GM18858 (cell line): Measurements from ENCODE around the gene MYH9.

Source experiments
- ATAC-seq: cut with Tn5 transposase; IDR thresholded peaks from one replicate; pipeline ENCODE4 v1.9.1; 2021; ENCODE audit not compliant: unreplicated experiment

Gene MYH9

DNA sequence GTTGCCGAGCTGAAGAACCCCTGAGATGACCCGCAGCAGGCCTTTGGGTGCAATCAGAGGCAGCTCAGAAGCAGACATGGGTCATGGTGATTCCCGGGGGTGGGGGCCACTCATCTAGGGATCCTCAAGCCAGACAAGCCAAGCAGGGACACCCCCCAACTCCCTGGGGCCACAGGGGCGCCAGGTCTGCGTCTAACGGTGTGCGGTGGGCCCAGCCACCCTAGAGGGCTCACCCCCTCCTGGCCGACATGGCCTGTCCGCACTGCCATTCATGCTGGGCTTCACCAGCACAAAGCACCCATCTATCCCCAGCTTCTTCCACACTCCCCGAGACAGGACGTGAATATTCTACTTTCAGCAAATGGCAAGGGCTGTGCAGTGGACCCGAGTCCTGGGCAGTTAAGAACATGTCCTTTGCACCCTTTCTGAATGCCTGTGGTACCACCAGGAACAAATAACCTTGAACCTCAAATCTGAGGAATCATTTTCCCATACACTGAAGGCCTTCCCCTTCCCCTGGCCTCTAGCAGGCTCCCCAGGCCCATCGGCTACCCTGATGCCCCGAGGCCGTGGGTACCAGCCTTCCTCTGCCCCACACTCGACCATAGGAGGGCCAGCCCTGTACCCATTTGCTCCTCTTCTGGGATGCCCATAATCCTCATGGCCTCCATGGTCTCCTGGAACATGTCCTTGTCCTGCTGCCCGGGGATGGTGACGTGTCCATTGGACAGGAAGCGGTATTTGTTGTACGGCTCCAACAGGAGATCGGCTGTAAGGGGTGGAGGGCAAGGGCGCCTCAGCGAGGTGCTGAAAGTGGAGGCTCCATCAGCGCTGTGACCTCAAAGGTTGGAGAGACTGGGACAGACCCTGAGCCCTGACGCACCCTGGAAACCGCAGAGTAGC lies 67.9 kb downstream of the MYH9 start:
- no peak for ATAC-seq

DNA sequence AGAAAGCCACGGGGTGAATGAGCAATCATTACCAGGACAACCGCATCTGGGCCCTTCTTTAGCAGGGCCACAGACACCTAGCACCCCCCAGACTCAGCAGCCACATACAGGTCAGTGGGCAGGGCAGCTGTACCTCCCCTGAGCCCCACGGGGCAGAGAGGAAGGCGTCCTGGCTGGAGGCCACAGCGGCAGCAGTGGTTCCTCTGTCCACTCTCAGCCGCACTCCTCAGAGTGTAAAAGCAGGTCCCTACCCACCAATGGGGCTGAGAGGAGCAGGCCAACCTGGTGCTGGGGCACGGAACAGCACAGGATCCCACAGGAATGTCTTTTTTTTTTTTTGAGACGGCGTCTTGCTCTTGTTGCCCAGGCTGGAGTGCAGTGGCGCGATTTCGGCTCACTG lies 69.3 kb downstream of the MYH9 start:
- no peak for ATAC-seq

DNA sequence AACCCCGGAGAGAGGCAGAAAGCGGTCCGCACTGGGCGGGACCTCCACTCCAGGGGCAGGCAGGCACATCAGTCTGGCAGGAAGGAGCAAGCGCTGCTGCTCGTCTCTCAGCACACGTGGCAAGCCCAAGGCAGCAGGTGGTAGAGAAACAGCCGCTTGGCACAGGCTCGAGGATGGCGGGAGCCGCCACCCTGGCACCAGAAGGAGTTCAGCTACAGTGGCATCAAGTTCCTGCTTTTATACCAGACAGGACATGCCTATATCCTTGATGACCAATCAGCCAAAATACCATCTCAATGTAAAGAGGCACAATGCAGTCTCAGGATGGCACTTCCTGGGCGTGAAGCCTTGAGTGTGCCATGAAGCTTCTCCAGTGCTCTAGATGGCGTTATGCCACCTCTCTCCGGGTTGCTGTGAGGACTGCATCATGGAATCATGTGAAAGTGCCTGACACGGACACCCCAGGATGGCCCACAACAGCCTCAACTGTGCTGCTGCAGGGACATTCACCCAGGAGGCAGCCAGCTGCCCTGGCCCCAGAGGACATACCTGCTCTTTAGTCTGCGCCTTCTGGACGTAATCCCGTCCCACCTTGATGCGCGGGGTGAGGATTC lies 70.0 kb downstream of the MYH9 start:
- no peak for ATAC-seq

DNA sequence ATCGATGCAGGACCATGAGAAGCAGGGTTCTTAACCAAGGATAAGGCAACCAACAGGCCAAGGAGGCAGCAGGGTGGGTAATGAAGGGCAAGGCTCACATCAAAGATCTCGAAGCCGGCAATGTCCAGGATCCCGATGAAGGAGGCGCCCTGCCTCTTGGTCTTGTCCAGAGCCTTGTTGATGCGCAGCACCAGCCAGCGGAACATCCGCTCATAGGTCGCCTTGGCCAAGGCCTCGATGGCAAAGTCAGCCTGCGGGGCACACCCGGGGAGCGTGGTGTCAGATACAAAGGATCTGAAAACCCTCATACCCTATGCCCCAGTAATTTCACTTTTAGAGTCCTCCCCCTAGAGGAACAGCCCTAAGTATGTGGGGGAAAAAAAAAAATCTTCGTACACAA lies 71.3 kb downstream of the MYH9 start:
- no peak for ATAC-seq

DNA sequence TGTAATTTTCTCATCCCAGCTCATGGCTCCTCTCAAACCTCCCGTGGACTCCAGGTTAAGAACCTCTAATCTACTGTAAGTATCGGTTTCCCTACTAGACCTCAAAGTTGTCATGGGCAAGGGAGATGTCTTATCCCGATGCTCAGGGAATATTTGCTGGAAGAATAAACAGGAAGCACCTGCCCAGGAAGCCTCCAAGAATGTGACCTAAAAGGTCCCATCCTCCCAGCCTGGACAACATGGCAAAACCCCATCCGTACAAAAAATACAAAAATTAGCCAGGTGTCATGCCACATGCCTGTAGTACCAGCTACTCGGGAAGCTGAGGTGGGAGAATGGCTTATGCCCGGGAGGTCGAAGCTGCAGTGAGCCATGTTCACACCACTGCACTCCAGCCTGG lies 72.4 kb downstream of the MYH9 start:
- no peak for ATAC-seq

DNA sequence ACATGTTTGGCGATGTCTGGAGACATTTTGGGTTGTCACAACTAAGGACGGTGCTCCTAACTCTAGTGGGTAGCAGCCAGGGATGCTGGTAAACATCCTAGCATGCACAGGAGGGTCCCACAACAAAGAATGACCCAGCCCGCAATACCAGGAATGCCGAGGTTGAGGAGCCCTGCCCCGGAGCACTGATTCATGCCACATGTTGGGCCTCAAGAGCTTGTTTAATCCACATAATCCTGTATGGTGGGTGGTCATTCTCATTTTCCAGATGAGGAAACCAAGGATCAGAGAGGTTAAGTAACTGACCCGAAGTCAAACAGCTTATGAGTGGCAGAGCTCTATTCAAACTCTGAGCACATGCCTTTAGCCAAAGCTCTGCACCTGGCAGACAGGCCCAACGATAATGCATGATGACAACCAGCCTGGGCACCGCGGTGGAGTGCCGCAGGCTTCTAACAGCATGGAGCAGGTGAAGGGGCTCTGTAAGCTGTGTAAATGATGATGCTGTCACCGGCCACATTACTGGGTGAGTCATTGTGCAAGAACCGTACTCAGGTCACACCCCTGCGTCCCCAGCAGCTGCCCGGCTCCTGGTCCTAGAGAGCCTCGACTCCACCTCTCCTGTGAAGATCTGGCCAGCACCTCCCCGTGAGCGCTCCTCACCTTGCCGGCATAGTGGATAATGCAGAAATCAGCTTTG lies 76.2 kb downstream of the MYH9 start:
- no peak for ATAC-seq

DNA sequence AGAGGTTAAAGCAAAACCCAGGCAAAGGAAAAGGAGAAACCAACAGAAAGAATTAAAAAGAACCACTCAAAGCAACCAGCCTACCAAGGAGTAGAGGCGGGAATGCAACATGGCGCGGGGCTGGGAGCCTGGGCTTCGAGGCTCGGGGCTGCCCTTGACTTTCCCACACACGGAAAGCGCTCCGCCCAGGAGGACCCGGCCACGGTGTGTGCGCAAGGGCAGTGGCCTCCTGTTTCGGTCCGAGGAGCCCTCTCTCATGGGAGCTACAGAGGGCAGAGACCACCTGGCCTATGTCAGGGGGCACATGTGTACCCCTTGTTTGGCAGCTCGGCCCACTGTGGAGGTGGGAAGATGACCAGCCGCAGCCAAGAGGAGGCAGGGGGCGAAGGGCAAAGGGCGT lies 78.9 kb downstream of the MYH9 start:
- no peak for ATAC-seq

DNA sequence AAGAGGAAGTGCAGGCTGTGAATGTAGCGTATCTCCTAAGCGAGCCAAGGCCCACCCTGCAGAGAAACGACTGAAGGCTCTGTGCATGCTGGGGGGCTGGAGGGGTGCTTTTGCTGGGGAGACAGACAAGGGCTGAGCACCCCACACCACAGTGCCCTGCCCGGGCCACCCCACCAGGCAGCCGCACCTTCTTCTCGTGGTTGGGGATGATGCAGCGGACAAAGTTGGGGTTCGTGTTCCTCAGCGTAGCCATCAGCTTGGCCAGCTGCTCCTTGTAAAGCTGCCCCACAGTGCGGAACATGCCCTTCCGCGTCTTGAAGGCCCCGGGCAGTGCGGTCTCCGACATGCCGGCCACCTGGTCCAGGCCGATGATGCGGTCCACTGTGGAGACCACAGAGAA lies 81.5 kb downstream of the MYH9 start:
- ATAC-seq, result no peak

DNA sequence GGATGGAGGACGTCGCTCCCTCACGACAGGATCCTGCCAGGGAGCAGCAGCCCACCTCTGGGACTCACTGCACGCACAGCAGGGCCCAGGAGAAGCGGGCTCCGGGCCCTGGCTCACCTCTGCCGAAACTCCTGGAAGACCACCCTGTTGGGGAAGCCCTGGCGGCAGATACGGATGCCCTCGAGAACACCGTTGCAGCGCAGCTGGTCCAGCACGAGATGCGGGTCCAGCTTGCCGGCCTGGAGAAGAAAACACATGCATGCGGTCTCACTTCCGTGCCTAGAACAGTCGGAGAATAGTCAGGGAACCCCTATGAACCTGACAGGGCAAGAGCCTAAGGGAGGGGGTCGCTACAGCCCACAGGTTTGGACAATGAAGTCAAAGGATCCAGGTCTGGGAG lies 82.0 kb downstream of the MYH9 start:
- ATAC-seq, result no peak

DNA sequence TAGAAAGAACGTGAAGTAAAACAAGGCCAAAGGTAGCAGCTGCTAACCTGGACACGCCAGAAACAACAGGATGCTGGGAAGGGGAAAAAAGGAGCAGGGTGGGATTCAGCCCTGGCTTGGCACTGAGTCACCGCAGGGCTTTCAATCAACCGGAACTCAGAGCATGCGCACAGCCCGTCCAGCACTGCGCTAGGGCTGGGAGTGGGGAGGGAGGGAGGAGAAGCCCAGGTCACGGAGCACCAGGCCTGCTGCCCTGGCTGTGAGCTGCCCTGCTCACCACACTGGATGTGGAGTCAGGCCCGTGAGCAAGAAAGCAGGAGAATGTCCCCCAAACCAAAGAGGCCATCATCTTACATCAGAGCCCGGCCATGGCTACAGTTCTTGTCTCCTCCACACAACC lies 83.3 kb downstream of the MYH9 start:
- no peak for ATAC-seq

DNA sequence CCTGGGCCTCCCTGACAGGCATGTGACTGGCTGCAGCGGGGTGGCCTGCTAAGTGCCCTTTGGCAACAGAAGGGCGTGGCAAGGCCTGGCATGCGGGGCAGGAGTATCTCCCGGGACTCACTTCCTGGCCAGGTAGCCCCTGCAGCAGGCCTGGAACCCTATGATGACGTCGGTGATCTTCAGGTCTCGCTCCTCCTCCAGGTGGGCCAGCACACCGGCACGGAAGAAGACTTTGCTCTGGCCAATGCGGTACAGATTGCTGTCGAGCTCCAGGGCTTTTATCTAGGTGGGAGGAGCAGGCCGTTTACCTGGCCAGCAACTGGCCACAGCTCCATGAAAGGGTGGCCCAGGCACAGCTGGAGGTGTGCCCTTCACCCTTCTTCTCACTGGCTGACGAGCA lies 83.9 kb downstream of the MYH9 start:
- no peak for ATAC-seq

DNA sequence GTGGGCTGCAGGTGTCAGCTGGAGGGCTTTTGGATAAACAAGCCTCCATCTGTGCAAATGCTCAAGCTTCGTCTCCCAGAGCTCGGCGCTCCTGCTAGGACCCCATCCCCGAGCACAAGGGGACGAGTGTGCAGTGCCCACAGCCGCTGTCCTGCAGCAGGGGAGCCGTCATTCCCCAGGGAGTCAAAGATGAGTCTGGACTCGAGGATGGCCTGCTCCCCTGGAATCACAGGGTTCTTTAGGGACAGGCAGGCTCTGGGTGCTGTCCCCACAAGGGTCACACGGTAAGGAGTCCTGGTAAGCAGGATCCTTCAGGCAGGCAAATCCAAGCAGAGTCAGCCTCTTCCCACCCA lies 84.7 kb downstream of the MYH9 start:
- no peak for ATAC-seq

DNA sequence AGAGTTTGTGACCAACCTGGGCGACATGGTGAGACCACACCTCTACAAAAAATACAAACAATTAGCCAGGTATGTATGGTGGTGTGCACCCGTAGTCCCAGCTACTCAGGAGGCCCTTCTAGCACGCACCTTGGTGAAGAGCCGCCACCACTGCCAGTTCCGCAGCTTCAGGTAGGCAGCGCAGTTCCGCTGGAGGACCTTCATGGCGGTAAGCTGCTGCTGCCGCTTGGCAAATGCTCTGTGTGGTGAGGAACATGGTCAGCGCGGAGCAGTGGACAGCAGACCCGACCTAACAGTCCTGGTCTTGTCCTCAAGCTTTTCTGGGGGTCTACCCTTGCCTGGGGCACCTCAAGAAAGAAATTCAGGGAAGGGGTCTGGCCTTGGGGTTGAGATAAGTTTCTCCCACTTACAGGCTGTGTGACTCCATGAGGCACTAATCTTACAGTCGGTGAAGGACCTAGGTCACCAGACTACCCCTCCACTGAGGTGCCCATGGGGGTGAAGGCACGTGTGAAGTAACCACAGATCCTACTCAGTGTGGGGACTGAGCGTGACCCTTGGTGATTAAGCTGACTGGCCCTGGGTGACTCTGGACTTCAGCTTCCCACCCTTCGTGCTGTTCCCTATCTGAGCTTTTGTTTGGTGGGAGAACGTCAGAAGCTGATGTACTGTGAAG lies 85.2 kb downstream of the MYH9 start:
- ATAC-seq, result no peak

DNA sequence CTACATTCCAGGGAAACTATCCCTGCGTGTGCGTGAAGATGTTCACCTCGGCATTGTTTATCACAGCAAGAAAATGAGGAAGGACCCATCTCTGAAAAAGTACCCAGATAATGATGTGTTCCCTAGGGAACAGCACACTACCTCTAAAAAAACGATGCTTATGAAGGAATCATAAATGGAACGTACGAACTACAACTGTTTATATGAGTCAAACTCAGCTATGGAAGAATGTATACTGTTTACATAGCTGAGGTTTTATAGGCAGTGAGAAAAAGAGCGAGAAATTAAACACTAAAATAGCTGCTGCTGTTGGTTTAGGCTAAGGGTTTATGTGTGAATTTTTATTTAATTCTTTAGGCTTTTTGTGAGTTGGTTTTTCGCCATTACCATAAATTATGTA lies 85.9 kb downstream of the MYH9 start:
- ATAC-seq, result no peak

DNA sequence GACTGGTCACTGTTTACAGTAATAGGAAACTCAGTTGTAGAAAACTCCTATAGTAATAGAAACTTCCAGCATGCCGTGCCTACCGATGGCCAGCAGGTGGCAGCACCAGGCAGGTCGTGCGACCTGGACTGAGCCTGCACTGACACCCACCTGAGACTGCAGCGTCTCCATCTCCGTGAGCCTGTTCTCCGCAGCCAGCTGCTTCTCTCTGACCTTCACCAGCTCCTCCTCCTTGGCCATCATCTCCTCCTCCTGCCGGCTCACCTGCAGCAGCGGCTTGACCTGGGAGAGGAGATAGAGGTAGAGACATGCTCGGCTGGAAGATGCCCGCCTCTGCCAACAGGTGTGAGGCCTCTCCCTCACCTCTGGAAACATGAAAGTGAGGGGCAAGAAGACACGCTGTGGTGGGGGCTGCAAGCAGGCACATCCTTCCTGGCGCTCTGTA lies 86.4 kb downstream of the MYH9 start:
- no peak for ATAC-seq

DNA sequence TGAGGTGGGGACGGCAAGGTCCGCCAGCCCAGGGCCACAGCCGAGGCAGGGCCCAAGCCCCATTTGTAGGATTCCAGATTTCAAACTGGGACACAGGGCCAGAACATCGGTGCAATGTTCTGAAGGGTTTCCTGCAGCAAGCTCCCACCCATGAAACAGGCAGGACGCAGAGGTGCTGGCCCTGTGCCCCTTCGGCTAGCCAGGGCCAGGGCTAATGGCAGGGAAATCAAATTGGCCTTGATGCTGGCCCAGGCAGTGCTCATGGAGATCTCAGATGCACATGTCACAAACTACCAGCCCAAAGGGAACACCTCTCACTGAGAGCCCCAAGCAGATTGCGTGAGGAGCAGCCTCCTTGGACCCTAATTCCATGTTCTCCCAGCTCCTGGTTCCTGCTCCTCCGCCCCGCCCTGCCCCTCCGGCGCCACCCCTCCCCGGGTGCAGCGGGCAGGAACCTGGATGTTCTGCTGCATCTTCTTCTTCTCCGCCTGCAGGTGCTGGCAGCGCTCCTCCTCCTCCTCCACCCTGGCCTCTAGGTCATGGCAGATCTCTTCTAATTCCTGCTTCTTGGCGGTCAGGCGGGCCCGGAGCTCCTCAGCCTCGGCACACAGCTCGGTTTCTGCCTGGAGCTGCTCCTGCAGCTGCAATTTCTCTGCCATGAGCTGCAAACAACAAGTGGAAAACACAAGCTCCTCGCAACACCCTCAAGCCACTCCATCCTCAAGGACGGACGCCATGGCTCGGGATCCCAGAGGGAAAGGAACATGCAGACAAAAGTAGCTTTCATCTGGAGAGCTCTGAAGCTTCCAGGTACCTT lies 87.2 kb downstream of the MYH9 start:
- no peak for ATAC-seq

DNA sequence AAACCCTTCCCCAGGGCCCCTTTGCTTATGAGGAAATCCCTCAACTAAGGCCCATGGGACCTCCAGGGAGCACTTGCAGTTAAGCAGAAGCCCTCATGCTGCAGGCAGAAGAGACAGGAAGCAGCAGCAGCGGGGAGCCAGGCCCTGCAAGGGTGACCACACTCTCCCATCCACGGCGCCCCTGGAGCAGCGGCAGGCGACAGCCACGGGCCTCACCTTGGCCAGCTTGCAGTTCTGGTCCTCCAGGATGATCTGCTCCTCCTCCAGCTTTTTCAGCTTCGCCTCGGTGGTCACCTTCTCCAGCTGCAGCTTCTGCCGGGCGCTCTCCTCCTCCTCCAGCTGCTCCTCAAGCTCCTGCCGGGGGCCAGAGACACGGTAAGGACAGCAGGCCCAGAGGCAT lies 87.9 kb downstream of the MYH9 start:
- no peak for ATAC-seq

DNA sequence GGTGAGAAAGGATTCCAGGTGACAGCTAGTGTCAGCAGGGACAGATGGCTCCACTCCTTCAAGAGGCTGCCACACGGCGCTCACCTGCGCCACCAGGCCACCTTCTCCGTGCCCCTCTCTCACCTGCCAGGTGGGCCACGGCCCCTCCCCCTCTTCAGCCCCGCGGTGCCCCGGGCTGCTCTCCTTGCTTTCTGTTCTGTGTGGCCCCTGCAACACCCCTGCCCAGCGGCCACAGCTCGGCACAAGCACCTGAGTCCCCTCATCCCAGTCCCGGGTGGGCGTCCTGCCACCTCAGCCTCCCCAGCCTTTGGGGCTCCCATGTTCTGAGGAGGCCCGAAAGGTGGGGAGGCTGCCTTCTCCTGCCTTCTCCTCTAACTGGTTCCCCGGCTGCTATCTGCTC lies 88.5 kb downstream of the MYH9 start:
- no peak for ATAC-seq

DNA sequence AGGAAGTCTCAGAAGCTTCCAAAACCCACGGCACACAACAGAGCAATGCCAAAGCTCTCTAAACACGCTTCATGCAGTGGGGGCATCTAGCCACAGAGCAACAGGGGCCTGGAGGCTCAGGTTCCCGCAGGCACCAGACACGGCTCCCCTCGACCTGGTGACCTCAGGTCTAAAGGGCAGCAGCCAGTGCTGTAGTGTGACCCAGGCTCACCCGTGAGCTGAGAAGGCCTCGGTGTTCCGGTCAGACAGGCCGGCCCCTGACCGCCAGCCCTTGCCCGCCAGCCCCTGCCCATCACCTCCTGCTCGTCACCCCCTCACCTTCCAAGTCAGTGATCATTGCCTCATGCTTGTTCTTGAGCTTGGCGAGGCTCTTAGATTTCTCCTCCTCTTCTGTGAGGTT lies 89.2 kb downstream of the MYH9 start:
- ATAC-seq, result no peak

DNA sequence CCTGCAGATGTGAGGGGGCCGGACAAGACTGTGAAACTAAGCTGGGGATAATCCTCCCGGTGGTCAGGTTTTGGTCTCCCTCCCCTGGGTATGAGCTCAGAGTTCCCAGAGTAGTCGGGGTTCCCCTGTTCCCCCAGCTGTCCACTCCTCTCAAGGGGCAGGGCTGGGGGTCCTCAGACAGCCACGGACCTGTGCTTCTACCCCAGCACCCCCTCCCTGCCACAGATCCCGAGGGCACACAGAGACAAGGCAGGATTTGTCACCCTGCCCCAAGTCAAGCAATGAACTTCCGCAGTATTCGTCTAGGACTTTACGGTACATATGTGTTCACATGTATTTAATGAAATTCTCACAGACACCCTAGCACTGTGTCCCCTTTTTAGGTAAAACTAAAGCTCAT lies 89.6 kb downstream of the MYH9 start:
- ATAC-seq, result no peak

DNA sequence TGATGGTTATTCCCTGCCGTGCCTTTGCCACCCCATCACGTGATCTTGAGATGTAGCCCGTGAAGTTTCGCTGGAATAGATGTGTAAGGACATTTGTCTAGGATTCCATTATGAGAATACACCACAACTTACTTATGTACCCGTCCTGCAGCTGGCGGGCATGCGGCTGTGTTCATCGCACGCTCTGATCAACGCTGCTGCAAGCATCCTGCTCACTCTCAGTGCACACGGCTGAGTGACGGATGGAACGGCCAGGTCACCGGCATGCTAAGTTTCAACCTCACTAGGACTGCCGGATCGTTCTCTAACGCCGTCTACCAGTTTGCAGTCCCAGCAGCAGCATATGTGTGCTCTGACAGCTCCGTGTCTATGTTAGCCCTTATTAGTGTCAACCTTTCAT lies 90.2 kb downstream of the MYH9 start:
- ATAC-seq, result no peak
